Kidney (tissue), 14 donors: Measurements from ENCODE around the gene PLEKHM3. TPM values are rescaled to one million over a fixed set of nuclear protein-coding genes. Genes with fewer than 3 reads are reported as not detected.

ENCODE experiments used
- DNase-seq, 5 donors: peaks; one replicate each; pipeline ENCODE4 v3.0.0-alpha.2; 2013 to 2020
- FAIRE-seq: peaks from 2 replicates; lab custom pipeline; 2012; peaks lifted over from hg19 to GRCh38; lab: Jason Lieb, UNC
- H3K27ac ChIP-seq, 2 donors: one replicate each; pipeline ENCODE4 v1.7.0; 2013; ENCODE audit warnings: low read depth in 2 of 2, low read length in 2 of 2, inconsistent platforms in 1 of 2
- H3K27me3 ChIP-seq: one replicate; pipeline ENCODE4 v1.7.1; 2013; ENCODE audit warnings: low read length, inconsistent platforms; ENCODE audit not compliant: control insufficient read depth, insufficient read depth
- H3K36me3 ChIP-seq, 3 donors: one replicate each; pipeline versions ENCODE4 v1.7.0 to v1.7.1; 2013; ENCODE audit warnings: low read length in 3 of 3, control low read depth in 1 of 3, inconsistent platforms in 1 of 3; ENCODE audit not compliant: insufficient read depth in 3 of 3, control insufficient read depth in 2 of 3
- H3K4me1 ChIP-seq, 3 donors: one replicate each; pipeline versions ENCODE4 v1.7.0 to v1.7.1; 2013; ENCODE audit warnings: low read length in 3 of 3, inconsistent platforms in 1 of 3, low read depth in 1 of 3; ENCODE audit not compliant: control insufficient read depth in 2 of 3, insufficient read depth in 2 of 3
- H3K4me3 ChIP-seq, 3 donors: one replicate each; pipeline versions ENCODE4 v1.7.0 to v1.8.1; 2013; ENCODE audit warnings: low read length in 3 of 3, control low read depth in 1 of 3, inconsistent platforms in 1 of 3
- H3K9ac ChIP-seq, 3 donors: one replicate each; pipeline versions ENCODE4 v1.7.0 to v1.7.1; 2013; ENCODE audit warnings: low read length in 3 of 3, control low read depth in 1 of 3, inconsistent platforms in 1 of 3
- H3K9me3 ChIP-seq, 3 donors: one replicate each; pipeline versions ENCODE4 v1.7.0 to v1.7.1; 2013; ENCODE audit warnings: low read length in 3 of 3, control low read depth in 1 of 3, inconsistent platforms in 1 of 3; ENCODE audit not compliant: control insufficient read depth in 2 of 3, insufficient read depth in 1 of 3
- CTCF ChIP-seq: IDR thresholded peaks from 3 replicates; pipeline ENCODE4 v1.5.1; 2012; ENCODE audit warnings: mild to moderate bottlenecking, moderate library complexity, borderline replicate concordance; ENCODE audit not compliant: insufficient read depth; ENCODE audit errors: extremely low read depth
- intact Hi-C: fragments of 100-400 bp; cut with DNase I; formaldehyde crosslinking; loops from one replicate; pipeline ENCODE4 v1.11.1; 2022
- polyA plus RNA-seq: library from polyadenylated mRNA; stranded (reverse); fragments of 350-450 nt; fragmentation: Illumina TruSeq; extraction: RNeasy Lipid Tissue Mini Kit (QIAGEN cat#74804); gene quantifications from one replicate; pipeline ENCODE4 v1.2.3, GENCODE V29; 2014; ENCODE audit warnings: low read depth, low replicate concordance; ENCODE audit not compliant: insufficient read depth
- total RNA-seq: library from RNA; stranded (reverse); fragmentation: NEBNext Ultra II Directional; extraction: Animal tissue kit (Norgen Biotek cat#: 25700); gene quantifications from one replicate; pipeline ENCODE4 v1.2.1, GENCODE V29; 2021
- donor health status: control.
- donor health status: control.
- donor health status: control.
- donor health status: control.
- donor health status: control.
- donor health status: DM: yes; HTN: yes; CAD: no.
- donor health status: Normal renal cell carcinoma (clear cell type).

The PLEKHM3 gene
- total and polyA plus RNA-seq, 2 donors from 2014 or later, result 4.2 to 13.5 TPM

GRCh38 chr2:208069186-208069585, 43.9 kb upstream of the PLEKHM3 start:
- no peak overlapping the region for H3K4me3 ChIP-seq
- H3K9me3 ChIP-seq, result no peaks in the 10 kb centered on the region
- TF ChIP-seq CTCF, result no peak
- no peaks in the 10 kb centered on the region for H3K4me1 ChIP-seq
- H3K27ac ChIP-seq, result no peak overlapping the region
- H3K27me3 ChIP-seq, result no peaks in the 10 kb centered on the region
- DNase-seq (no peak), FAIRE-seq (no peak)
- H3K36me3 ChIP-seq, result no peaks in the 10 kb centered on the region
- intact Hi-C loops, result no loop called here
- H3K9ac ChIP-seq, result no peak overlapping the region

- H3K4me1 ChIP-seq, result no peaks in the 10 kb centered on the region
- no peak for TF ChIP-seq CTCF
- intact Hi-C loops, result no loop called here
- no peak overlapping the region for H3K27ac ChIP-seq
- H3K4me3 ChIP-seq, result no peak overlapping the region
- no peak overlapping the region for H3K9ac ChIP-seq
- H3K9me3 ChIP-seq, result no peaks in the 10 kb centered on the region
- no peak for DNase-seq
- FAIRE-seq, result no peak
- H3K36me3 ChIP-seq, result no peaks in the 10 kb centered on the region
- H3K27me3 ChIP-seq, result no peaks in the 10 kb centered on the region
Observed at GRCh38 chr2:208066016-208066415, 40.7 kb upstream of the PLEKHM3 start.

- no peak overlapping the region for H3K9ac ChIP-seq
- DNase-seq (no peak), FAIRE-seq (no peak)
- intact Hi-C loops, result no loop called here
- H3K27me3 ChIP-seq, result no peaks in the 10 kb centered on the region
- H3K27ac ChIP-seq, result no peak overlapping the region
- H3K9me3 ChIP-seq, result no peaks in the 10 kb centered on the region
- TF ChIP-seq CTCF, result no peak
- H3K36me3 ChIP-seq, result no peaks in the 10 kb centered on the region
- no peaks in the 10 kb centered on the region for H3K4me1 ChIP-seq
- H3K4me3 ChIP-seq, result no peak overlapping the region
Observed at GRCh38 chr2:208065476-208065875, 40.1 kb upstream of the PLEKHM3 start.
